Erythroblast (primary cell): ENCODE measurements around the gene TMEM170B.

Experiments
- GATA1 ChIP-seq: IDR thresholded peaks from 2 replicates; pipeline ENCODE4 v1.6.1; 2011; ENCODE audit warnings: low read depth, mild to moderate bottlenecking, control low read depth, low read length, moderate library complexity
- POLR2A ChIP-seq: IDR thresholded peaks from 2 replicates; pipeline ENCODE4 v1.6.1; 2011; ENCODE audit warnings: mild to moderate bottlenecking, low read length

GRCh38 chr6:11538052-11538818, 686 bp downstream of the TMEM170B start:
- no peak for TF ChIP-seq POLR2A
- no peak for TF ChIP-seq GATA1
